ENCODE measurements around the gene F2RL1. TPM values are rescaled to one million over a fixed set of nuclear protein-coding genes. Genes with fewer than 3 reads are reported as not detected.

F2RL1 gene
- total RNA-seq, 6 experiments from 2014 or later: 2.6 to 17.0 (median 11.6) TPM

DNA sequence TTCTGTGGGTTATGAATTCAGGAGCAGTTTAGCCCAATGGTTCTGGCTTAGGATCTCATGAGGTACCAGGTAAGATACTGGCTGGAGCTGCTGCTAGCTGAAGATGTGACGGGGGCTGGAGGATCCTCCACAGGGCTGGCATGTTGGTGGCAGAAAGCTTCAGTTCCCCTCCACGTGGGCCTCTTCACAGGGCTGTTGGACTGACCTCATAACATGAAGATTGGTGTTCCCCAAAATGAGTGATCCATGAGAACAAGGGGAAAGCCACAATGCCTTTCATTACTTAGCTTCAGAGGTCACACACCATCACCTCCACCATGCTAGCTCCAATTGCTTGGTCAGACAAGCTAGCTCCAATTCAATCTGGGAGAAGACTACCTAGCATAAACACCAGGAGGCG is 22.5 kb downstream of the F2RL1 start:
- H3K27ac ChIP-seq: no peak overlapping the region
- no peak overlapping the region for H3K4me3 ChIP-seq
- H3K27me3 ChIP-seq: no peaks in the 10 kb centered on the region
- H3K36me3 ChIP-seq: no peaks in the 10 kb centered on the region
- TF ChIP-seq, protein P1, sequence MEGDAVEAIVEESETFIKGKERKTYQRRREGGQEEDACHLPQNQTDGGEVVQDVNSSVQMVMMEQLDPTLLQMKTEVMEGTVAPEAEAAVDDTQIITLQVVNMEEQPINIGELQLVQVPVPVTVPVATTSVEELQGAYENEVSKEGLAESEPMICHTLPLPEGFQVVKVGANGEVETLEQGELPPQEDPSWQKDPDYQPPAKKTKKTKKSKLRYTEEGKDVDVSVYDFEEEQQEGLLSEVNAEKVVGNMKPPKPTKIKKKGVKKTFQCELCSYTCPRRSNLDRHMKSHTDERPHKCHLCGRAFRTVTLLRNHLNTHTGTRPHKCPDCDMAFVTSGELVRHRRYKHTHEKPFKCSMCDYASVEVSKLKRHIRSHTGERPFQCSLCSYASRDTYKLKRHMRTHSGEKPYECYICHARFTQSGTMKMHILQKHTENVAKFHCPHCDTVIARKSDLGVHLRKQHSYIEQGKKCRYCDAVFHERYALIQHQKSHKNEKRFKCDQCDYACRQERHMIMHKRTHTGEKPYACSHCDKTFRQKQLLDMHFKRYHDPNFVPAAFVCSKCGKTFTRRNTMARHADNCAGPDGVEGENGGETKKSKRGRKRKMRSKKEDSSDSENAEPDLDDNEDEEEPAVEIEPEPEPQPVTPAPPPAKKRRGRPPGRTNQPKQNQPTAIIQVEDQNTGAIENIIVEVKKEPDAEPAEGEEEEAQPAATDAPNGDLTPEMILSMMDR (IDR thresholded peaks at IDR 0.05): no peak
- TF ChIP-seq POLR2A (IDR thresholded peaks at IDR 0.05): no peak
- no peaks in the 10 kb centered on the region for H3K9me3 ChIP-seq
- ATAC-seq (no peak), DNase-seq (no peak)
- WGBS (ENCODE audit: insufficient coverage, low coverage, low lambda C conversion rate, missing lambda C conversion rate): 60% methylated on average over 2 of the region's 3 CpGs
- no peaks in the 10 kb centered on the region for H3K4me1 ChIP-seq
- intact Hi-C loops (cut with DNase I): no loop called here

DNA sequence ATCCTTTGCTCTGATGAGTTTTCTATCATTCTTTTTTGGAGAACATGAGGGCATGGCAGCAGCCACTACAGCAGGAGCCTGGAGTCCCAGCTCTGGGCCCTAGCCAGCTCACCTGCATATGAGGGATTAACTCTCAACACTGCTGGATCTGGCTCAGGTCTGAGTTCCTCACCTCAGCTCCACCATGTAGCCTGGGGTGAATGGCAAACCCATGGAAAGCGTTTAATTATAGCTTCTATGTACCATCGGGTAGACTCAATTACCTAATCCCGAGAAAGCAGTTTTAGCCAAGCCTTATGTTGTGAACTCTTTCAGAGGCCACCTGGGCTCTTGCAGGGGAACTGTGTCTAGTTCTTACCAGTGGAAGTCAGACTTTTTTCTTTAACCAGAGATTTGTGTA is 27.1 kb downstream of the F2RL1 start:
- intact Hi-C loops (cut with DNase I): no loop called here
- H3K4me3 ChIP-seq: no peak overlapping the region
- H3K9me3 ChIP-seq: no peaks in the 10 kb centered on the region
- TF ChIP-seq, protein P1 (IDR thresholded peaks at IDR 0.05): no peak
- no peak for TF ChIP-seq POLR2A (IDR thresholded peaks at IDR 0.05)
- H3K36me3 ChIP-seq: no peaks in the 10 kb centered on the region
- WGBS (ENCODE audit: insufficient coverage, low coverage, low lambda C conversion rate, missing lambda C conversion rate): 82% methylated on average over 2 of the region's 3 CpGs
- H3K27ac ChIP-seq: no peak overlapping the region
- no peaks in the 10 kb centered on the region for H3K4me1 ChIP-seq
- ATAC-seq: no peak
- H3K27me3 ChIP-seq: no peaks in the 10 kb centered on the region
- no peak for DNase-seq

DNA sequence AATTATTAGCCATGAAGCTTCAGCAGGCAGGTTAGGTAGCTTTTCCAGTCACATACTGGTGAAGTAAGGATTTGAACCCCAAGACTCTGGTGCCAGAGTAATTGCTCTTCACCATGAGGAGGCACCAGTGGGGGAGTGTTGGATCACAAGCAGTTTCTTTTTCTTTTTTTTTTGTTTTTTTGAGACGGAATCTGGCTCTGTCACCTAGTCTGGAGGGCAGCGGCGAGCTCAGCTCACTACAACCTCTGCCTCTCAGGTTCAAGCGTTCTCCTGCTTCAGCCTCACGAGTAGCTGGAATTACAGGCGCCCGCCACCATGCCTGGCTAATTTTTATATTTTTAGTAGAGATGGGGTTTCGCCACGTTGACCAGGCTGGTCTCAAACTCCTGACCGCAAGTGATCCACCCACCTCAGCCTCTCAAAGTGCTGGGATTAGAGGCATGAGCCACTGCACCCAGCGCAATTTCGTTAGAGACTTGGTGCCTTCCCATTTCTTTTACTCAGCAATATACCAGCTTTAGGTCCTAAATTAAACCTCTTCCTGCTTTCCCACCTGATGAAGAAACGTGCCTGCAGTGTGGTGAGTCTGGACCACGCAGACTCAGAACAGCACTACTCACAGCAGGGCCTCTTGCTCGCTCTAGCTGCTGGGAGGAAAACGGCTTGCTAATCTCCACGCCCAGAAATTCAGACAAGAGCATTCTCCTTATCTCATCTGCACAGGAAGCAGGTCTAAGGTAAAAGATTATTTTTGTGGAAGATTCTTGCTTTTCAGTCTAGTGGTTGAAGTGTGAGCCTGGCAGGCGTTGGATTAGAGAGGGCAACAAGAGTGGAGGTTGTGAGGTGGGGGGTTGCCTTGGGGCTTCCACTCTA is 30.8 kb downstream of the F2RL1 start, which contains the start of gene S100Z:
TSS of gene S100Z (plus strand) at position 596 of the 873 bp plus-strand sequence. CDS start 25,346 bp downstream, outside the sequence.
- ATAC-seq: peak in 3 of 4 donors; percentile 16 to 29 (median 27)
- no peak for DNase-seq
- 75% methylated on average over 18 of the region's 18 CpGs for WGBS (ENCODE audit: insufficient coverage, low coverage, low lambda C conversion rate, missing lambda C conversion rate)

DNA sequence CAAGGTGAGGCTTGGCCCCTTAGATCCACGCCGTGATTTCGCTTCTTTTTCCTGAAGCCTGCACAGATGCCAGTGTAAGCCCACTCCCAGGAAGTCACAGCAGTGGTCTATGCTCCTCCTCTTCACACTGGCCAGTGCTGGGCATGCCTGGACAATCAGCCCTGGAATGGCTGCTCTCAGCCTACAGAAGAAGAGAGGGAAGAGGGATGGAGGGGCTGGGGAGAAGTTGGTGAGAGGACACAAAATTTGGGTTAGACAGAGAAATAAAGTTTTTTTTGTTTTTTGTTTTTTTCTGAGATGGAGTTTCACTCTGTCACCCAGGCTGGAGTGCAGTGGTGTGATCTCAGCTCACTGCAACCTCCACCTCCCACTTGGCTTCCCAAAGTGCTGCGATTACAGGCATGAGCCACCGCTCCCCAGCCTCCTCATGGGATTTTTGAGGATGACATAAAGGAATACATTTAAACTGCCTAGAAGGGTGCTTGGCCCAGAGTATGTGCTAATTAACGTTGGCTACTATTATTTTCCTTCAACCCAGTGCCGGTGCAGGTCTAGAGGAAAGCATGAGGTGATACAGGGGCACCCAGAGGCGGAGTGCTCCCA is 31.8 kb downstream of the F2RL1 start:
- TF ChIP-seq, protein P1 (IDR thresholded peaks at IDR 0.05): no peak
- TF ChIP-seq POLR2A (IDR thresholded peaks at IDR 0.05): no peak
- peaks cover 0 to 2% (median 0%) of the 10 kb centered on the region in 4 donors for H3K4me1 ChIP-seq
- no peaks in the 10 kb centered on the region for H3K36me3 ChIP-seq
- WGBS (ENCODE audit: insufficient coverage, low coverage, low lambda C conversion rate, missing lambda C conversion rate): 77% methylated on average over 7 of the region's 8 CpGs
- ATAC-seq (no peak), DNase-seq (no peak)
- intact Hi-C loops (cut with DNase I): no loop called here
- no peaks in the 10 kb centered on the region for H3K27me3 ChIP-seq
- no peak overlapping the region for H3K4me3 ChIP-seq
- no peaks in the 10 kb centered on the region for H3K9me3 ChIP-seq
- no peak overlapping the region for H3K27ac ChIP-seq

More for the DNA sequence above, 30.8 kb downstream of the F2RL1 start, which contains the start of gene S100Z:
- Histone ChIP-seq H3K27ac (no peak within 1 kb of the TSS), H3K36me3 (no peaks in the 10 kb centered on the region), H3K4me3 (no peak within 1 kb of the TSS), H3K4me1 (no peaks in the 10 kb centered on the region), H3K9me3 (no peaks in the 10 kb centered on the region), H3K27me3 (no peaks in the 10 kb centered on the region)
- intact Hi-C loops (cut with DNase I): no loop called here
- no peak for TF ChIP-seq POLR2A (IDR thresholded peaks at IDR 0.05)
- TF ChIP-seq, protein P1 (IDR thresholded peaks at IDR 0.05): no peak
